ENCODE results near the gene G6PD.
"Not testable (repeated sequence)": the region's sequence is repeated elsewhere in the genome, so short reads cannot be mapped to it uniquely, and the experiment has no call there.

G6PD gene

GRCh38 chrX:154507673-154508383, 38.8 kb downstream of the G6PD start:
- no peak for TF ChIP-seq CTCF (IDR thresholded peaks at IDR 0.05; ENCODE audit: control insufficient read depth, insufficient read depth, low read depth, low read length, missing control alignments)
- DNase-seq (ENCODE audit: low read depth): no peak
- no peak overlapping the region for H3K4me3 ChIP-seq (ENCODE audit: control insufficient read depth, low read depth, low read length)

GRCh38 chrX:154506483-154507332, 39.9 kb downstream of the G6PD start:
- TF ChIP-seq CTCF (IDR thresholded peaks at IDR 0.05; ENCODE audit: control insufficient read depth, insufficient read depth, low read depth, low read length, missing control alignments): no peak
- H3K4me3 ChIP-seq (ENCODE audit: control insufficient read depth, low read depth, low read length): no peak overlapping the region
- no peak for DNase-seq (ENCODE audit: low read depth)

- no peak overlapping the region for H3K4me3 ChIP-seq (ENCODE audit: control insufficient read depth, low read depth, low read length)
- no peak for DNase-seq (ENCODE audit: low read depth)
- TF ChIP-seq CTCF (IDR thresholded peaks at IDR 0.05; ENCODE audit: control insufficient read depth, insufficient read depth, low read depth, low read length, missing control alignments): no peak
These were observed 40.9 kb downstream of the G6PD start for GRCh38 chrX:154505734-154506133.

GRCh38 chrX:154502989-154503388, 43.7 kb downstream of the G6PD start:
- no peak for TF ChIP-seq CTCF (IDR thresholded peaks at IDR 0.05; ENCODE audit: control insufficient read depth, insufficient read depth, low read depth, low read length, missing control alignments)
- DNase-seq (ENCODE audit: low read depth): no peak
- H3K4me3 ChIP-seq (ENCODE audit: control insufficient read depth, low read depth, low read length): no peak overlapping the region

- TF ChIP-seq CTCF (IDR thresholded peaks at IDR 0.05; ENCODE audit: control insufficient read depth, insufficient read depth, low read depth, low read length, missing control alignments): no peak
- no peak for DNase-seq (ENCODE audit: low read depth)
- no peak overlapping the region for H3K4me3 ChIP-seq (ENCODE audit: control insufficient read depth, low read depth, low read length)
These were observed 44.5 kb downstream of the G6PD start for GRCh38 chrX:154502098-154502497.

GRCh38 chrX:154501423-154501822, 45.2 kb downstream of the G6PD start:
- not testable (repeated sequence) for H3K4me3 ChIP-seq (ENCODE audit: control insufficient read depth, low read depth, low read length); DNase-seq (ENCODE audit: low read depth)

GRCh38 chrX:154496591-154497137, 50.0 kb downstream of the G6PD start:
- DNase-seq (ENCODE audit: low read depth); H3K4me3 ChIP-seq (ENCODE audit: control insufficient read depth, low read depth, low read length): not testable (repeated sequence)
